KG1 (cell line): ENCODE measurements around the gene TBXA2R.
A peak's percentile ranks its signal among the peaks of the same experiment; 100 is the strongest.
"Not testable (repeated sequence)": the region's sequence is repeated elsewhere in the genome, so short reads cannot be mapped to it uniquely, and the experiment has no call there.

Experiments
- DNase-seq: peaks from one replicate; lab custom pipeline; 2025; lab: John Stamatoyannopoulos, UW

TBXA2R gene

DNA sequence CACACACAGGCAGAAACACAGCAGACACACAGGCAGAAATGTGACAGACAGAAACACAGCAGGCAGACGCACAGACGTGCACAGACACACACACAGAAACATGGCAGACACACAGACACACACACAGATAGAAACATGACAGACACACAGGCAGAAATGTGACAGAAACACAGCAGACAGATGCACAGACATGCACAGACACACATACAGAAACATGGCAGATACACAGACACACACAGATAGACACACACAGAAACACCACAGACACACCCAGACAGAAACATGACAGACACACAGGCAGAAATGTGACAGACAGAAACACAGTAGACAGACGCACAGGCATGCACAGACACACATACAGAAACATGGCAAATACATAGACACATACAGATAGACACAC, 1.3 kb downstream of the TBXA2R start:
- no peak for DNase-seq

DNA sequence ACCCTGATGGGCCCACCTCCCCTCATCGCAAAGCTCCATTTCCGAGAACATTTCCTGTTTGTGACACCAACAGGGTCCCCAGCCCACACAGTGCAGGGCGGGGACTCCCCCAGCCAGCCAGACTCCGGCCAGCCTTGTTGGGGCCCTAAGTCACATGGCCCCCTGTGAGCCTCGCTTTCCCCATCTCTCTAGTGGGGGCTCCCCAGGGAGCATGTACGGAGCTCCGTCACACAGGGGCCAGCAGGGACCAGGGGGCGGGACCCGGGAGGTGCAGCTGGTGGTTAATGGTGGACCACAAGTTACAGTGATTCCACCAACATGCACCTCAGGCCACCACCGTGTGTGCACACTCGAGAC, 1.7 kb downstream of the TBXA2R start:
- DNase-seq = peak; percentile 42

DNA sequence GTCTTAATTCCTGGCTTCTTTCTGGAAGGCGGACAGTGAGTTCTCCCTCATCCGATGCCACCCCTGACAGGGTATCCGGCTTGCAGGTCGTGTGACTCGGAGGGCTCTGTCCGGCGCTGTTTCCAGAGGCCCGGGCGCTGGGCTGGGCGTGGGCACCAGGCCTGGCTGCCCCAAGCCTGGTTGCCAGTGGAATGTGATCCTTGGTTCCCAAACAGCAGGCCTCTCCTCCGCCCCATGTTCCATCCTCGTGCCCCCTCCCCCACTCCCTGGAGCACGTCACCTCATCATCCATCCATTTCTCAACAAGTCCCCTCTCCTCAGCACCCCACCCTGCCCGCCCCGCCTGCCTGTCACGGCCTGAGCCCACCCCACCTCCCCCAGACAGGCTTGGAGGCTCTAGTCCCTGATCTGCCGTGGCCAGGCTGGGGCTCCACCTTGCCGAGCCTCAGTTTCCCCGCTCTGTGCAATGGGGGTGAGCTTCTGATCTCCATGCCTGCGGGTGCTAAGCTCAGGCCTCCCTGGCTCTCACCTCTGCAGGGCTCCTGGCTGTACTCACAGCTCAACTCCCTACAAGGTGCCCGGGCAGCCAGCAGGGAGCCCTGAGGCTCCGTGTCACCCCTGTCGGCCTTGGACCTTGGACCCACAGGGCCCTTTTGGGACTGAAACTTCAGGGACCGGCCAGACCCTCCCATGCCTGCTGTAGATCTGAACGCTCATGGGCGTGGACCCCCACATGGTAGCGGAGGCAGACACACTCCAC, 2.3 kb downstream of the TBXA2R start:
- DNase-seq = no peak

DNA sequence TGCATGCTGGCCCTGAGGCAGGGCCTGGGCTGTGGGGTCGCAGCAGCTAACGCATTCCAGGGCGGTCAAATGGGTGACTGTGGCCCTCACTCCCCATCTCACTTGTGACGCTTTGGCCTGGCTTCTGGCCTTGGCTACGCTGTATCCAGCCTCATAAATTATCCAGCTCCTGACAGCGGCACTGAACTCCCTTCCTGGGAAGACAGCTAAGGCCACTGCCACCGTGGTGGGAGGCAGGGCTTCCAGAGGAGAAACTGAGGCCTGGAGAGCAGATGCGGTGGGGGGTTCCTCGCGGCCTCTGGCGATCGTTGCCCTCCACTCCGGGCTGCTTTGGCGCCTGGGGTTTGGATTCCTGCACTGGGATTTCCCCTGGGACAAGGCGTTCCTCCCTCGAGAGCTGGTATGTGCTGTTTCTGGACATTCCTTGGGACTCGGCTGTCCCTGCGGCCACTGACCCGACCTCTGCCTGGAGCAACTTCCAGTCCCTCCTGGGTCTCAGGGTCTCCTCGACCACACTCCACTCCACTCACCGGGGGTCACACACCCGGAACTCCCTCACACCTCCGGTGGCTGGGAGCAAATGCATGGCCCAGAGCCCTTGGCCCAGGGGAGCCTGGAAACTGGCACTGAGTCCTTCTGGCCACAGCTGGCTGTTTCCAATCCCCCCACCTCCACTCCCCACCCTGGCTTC, 3.4 kb downstream of the TBXA2R start:
- no peak for DNase-seq

DNA sequence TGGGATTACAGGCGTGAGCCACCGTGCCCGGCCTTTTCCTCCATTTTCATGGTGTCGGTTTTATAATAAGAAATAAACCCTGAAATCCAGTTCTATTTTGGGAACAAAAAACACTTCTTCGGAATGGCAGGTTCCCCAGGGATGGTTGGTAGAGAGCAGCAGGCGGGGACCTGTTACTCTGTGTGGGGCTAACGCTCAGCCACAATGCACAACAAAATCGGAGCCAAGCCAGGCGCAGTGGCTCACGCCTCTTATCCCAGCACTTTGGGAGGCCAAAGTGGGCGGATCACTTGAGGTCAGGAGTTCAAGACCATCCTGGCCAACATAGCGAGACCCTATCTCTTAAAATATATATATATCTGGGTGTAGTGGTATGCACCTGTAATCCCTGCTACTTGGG, 5.7 kb downstream of the TBXA2R start:
- no peak for DNase-seq

DNA sequence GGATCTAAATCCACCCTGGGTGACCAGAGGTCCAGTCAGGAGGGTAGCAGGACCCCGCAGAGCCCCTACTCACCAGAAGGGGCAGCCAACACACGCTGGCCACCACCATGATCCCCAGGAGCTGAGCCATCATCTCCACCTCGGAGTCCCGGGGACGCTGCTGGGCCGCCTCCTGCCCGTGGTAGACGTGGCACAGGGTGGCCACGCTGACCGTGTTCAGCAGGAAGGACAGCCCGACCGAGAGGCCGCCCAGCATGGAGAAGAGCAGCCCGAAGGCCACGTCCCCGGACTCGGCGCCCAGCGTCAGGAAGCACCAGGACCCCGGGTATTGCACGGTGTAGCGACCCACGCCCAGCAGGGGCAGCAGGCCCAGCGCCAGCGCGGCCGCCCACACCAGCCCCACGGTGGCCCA, 6.9 kb downstream of the TBXA2R start:
- DNase-seq = no peak

DNA sequence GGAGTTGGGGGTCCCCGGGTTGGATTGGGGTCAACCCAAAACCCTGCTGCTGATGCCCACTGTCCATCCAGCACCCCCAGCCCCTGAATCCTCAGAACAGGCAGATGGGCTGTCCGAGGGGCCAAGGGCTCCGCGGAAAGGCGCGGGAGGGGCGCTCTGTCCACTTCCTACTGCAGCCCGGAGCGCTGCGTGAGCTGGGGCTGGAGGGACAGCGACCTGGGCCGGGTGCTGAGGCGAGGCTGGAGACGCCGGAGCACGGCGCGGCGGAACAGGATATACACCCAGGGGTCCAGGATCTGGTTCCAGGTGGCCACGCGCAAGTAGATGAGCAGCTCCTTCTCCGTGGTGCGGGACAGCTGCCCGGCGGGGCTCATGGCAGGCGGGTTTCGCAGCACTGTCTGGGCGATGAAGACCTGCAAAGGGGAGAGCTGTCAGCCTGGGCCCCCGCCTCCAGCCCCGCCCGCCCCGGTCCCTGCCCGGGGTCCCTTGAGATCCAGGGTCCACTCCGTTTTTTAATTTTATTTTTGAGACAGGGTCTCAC, 11.1 kb downstream of the TBXA2R start:
- no peak for DNase-seq

DNA sequence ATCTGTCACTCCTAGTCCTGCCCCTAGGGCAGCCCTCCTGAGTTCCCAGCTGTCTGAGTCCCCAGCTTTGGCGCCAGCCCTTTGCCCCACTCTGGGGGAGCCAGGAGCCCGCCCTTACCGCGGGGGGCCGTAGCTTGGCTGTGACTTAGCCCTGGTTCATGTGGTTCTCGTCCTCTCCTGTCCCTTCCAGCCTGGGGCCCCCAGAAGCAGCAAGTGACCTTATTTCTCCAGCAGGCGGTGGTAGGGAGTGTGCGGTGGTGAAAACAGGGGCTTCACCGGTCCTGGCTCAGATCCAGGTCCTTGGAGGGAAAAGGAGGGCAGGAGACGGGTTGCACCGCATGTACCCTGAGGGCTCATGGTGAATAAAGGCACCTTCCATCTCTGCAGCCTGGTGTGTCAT, 13.5 kb downstream of the TBXA2R start:
- DNase-seq = no peak

DNA sequence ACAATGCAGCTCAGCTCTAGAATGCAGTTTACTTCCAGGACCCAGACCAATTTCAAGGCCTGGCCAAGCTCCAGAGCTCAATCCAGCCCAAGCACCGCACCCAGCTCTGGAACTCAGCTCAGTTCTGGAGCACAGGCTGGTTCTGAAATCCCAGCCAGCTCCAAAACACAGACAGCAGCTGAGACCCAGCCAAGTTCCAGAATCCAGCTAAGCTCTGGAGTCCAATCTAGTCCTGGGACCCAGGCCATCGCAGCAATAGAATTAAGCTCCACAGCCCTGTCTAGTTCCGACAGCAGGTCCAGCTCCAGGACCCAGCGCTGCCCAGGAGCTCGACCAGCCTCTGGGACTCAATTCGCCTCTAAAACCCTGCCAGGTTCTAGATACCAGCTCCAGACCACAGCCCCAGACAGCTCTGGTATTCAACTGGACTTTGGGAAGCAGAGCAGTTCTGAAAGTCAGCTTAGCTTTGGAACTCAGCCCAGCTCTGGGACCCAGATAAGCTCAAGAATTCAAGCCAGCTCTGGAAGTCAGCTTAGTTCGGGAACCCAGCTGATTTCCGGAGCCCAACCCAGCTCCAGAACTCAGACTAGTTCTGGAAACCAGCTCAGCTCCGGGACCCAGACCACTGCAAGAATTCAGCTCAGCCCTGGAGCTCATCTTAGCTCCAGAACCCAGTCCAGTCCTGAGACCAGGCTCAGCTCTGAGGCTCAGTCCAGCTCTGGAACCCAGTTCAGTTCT, 14.6 kb downstream of the TBXA2R start:
- no peak for DNase-seq

DNA sequence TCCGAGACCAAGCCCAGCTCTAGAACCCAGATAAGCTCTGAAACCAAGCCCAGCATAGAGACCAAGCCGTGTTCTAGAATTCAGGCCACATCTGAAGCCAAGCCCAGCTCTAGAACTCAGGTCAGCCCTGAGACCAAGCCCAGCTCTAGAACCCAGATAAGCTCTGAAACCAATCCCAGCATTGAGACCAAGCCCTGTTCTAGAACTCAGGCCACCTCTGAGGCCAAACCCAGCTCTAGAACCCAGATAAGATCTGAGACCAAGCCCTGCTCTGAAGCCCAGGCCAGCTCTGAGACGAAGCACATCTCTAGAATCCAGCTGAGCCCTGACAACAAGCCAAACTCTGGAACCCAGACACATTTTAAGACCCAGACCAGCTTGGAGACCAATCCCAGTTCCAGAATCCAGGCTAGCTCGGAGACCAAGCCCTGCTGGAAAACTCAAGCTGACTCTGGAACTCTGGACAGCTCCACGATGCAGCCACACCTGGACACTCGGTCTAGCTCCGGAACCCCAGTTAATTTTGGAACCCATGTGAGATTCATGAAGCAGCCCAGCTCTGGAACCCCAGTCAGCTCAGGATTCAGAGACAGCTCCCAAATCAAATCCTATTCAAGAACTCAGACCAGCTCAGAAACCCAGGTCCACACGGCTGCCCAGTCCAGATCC, 15.6 kb downstream of the TBXA2R start:
- DNase-seq = no peak

DNA sequence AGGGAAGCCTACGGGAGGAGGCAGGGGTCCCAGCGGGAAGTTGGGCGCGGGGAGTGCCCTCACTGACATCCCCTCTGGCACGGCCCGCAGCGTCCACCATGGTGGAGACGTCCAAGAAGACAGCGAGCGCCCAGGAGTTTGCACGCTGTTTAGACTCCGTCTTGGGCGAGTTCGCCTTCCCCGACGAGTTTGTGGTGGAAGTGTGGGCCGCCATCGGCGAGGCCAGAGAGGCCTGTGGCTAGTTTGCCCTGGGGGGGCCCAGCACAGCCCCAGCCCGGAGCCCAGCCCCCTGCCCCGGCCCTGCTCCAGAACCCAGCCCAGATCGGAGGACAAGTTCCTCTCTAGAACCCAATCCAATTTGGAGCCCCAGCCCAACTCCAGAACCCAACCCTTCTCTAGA, 16.7 kb downstream of the TBXA2R start:
- DNase-seq = no peak

DNA sequence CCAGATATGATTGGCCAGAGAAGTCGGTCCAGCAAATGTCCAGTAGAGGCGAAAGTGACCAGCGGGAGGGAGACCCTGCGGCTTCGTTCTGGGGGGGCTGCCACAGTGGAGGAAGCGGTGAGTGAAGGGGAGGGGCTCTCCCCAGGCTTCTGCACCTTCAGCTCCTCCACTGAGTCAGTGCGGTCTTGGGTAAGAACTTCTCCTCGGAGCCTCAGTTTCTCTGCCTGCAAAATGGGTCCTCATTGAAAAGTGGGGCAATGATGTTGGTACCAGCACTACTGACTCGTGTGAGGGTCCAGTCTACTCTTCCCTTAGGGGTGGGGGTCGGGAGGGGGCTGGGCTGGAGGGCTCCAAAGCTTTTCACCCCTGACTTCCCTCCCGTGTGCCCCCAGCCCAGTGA, 17.2 kb downstream of the TBXA2R start:
- DNase-seq = no peak

DNA sequence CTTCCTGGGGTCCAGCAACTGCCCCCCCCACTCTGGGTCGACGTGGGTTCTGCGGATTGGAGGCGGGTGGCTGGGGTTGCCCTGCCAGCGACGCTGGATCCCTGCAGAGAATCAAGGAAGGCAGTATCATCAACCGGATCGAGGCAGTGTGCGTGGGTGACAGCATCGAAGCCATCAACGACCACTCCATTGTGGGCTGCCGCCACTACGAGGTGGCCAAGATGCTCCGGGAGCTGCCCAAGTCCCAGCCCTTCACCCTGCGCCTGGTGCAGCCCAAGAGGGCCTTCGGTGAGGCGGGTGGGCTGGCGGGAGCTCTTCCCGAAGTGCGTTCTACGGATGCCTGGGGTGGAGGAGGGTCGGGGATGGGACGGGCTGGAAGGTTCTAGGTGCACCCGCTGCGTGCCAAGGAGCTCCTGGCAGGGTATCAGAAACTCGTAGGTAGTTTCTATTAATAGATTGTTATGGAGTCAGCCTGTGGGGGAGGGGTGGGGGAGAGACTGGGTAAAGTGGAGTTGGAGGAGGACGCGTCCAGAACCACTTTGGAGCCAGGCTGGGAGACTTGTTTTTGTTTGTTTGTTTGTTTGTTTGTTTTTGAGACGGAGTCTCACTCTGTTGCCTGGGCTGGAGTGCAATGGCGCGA, 19.8 kb downstream of the TBXA2R start:
- no peak for DNase-seq

DNA sequence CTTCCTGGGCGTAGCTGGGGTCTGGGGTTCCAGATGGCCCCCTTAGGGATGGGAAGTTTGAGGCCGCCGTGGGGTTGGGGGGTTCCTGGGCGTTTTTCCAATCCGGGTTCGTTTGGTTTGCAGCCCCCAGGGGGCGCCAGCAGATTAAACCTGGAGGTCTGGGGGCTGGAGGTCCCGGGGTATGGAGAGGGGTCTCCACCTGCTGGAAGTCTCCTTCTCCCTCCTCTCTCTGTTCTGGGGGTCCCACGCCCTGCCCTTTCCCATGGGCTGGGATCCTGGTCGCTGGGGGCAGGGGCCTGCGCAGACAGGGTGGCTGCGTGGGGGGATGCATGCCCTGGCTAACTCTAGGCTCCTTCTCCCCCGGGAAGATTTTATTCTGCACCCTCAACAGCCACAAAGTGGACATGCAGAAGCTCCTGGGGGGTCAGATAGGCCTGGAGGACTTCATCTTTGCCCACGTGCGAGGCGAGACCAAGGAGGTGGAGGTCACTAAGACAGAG, 20.5 kb downstream of the TBXA2R start:
- DNase-seq = peak; percentile 32

DNA sequence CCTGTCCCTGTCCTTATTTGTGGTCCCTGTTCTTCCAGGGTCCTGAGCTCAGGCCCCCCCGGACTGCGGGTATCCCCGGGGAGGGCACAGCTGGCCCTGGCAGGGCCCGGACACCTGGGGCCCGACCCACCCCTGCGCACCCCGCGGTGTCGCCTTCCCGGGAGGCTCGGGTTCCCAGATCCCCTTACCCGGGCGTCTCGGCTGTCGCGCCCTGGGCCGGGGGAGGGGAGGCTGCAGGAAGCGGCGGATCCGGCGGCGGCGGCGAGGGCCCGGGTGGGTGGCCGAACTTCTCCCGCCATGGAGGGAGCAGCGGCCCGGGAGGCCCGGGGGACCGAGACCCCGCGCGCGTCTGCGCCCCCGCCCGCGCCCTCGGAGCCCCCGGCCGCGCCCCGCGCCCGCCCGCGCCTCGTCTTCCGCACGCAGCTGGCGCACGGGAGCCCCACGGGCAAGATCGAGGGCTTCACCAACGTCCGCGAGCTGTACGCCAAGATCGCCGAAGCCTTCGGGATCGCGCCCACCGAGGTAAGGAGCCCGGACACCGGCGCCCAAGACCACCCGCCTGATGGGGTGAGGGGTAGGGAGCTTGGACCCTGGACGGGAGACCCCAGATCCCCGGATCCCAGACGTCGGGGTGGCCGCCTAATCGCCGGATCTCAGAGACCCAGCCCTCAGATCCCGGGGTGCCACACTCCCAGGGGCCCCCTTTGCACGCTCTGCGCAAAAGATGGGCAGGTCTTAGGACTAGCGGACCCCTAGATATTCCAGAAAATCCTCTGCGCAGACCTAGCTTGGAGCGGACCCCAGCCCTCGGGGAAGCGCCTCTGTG, 21.2 kb downstream of the TBXA2R start, which contains the start of gene GIPC3:
Gene GIPC3 (plus strand): TSS at position 178 of the 826 bp plus-strand sequence. CDS start 120 bp downstream, at position 298.
- DNase-seq = no peak

DNA sequence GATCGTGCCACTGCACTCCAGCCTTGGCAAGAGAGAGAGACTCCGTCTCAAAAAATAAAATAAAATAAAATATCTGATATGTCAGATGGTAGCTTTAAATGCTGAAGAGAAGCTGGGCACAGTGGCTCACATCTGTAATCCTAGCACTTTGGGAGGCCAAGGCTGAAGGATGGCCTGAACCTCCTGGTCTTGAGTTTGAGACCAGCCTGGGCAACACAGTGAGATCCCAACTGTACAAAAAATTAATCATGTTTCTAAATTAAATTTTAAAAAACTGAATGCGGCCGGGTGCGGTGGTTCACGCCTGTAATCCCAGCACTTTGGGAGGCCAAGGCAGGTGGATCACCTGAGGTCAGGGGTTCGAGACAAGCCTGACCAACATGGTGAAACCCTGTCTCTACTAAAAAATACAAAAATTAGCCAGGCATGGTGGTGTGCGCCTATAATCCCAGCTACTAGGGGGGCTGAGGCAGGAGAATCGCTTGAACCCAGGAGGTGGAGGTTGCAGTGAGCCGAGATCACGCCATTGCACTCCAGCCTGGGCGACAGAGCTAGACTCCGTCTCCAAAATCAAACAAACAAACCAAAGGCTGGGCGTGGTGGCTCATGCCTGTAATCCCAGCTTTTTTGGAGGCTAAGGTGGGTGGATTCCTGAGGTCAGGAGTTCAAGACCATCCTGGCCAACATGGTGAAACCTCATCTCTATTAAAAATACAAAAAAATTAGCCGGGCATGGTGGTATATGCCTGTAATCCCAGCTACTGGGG, 22.5 kb downstream of the TBXA2R start:
- not testable (repeated sequence) for DNase-seq

DNA sequence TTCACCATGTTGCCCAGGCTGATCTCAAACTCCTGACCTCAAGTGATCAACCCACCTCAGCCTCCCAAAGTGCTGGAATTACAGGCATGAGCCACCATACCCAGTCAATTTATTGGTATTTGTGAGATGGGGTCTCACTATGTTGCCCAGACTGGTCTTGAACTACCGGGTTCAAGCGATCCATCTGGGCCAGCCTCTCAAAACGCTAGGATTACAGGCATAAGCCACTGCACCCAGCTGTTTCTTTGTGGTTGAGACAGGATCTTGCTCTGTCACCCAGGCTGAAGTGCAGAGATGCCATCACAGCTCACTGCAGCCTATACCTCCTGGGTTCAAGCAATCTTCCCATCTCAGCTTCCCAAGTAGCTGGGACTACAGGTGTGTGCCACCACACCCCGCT, 24.9 kb downstream of the TBXA2R start:
- DNase-seq = not testable (repeated sequence)

DNA sequence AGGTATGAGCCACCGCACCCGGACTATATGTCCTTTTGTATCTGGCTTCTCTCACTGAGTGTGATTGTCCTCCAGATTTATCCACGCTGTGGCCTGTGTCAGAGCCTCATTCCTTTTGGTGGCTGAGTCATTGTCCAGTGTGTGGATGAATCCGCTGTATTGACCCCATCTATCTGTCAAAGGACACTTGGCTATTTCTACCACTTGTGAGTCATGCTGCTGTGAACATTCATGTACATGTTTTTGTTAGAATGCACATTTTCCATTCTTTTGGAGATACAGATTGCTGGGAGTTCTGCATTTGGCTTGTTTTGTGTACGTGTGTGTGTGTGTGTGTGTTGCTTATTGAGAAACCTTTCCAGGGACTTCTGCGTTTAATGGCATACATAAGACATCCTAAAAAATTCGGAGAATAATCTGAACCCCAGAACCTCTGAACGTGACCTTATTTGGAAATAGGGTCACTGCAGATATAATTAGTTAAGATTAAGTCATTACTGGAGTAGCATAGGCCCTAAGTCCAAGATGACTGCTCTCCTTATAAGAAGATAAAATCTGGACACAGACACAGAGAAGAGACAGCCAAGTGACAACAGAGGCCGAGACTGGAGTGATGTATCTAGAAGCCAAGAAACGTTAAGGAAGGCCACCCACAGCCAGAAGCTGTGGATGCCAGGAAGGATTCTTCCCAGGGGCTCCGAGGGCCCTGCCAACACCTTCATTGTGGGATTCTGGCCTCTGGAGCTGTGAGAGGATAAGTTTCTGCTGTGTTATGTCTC, 26.3 kb downstream of the TBXA2R start:
- DNase-seq = no peak

DNA sequence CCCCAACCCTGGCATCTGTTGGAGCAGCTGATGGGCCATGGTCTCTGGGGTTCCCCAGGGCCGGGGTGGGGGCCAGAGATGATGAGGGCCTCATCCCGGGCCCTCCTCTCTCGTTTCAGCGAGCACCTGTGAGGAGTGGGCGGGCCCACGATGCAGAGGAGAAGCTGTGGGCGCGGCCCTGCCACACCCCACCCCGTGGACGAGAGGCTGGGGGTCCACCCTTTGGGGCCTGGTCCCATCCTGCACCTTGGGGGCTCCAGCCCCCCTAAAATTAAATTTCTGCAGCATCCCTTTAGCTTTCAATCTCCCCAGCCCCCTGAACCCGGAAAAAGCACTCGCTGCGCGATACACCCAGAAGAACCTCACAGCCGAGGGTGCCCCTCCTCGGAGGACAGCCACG, 28.3 kb downstream of the TBXA2R start:
- no peak for DNase-seq
